ENCODE results near the gene FBXO42.

Gene FBXO42

GRCh38 chr1:16237343-16237830, 114.9 kb downstream of the FBXO42 start:
- Histone ChIP-seq H3K9ac (ENCODE audit: low read depth, low read length) (0 out of 2 replicates have a peak overlapping the region, but pooled peaks have one; percentile 20), H3K27ac (ENCODE audit: low read depth, low read length) (peak overlapping the region; percentile 7), H3K4me3 (ENCODE audit: low read depth, low read length) (peak overlapping the region; percentile 84; the same call in 1 of the 2 replicates)

GRCh38 chr1:16236511-16237342, 115.6 kb downstream of the FBXO42 start, which contains the start of gene CPLANE2:
CPLANE2 (minus strand) TSS chr1:16237183; CDS start chr1:16236742, 441 bp downstream.
- H3K27ac ChIP-seq (ENCODE audit: low read depth, low read length): peak within 1 kb of the TSS; percentile 7
- peak within 1 kb of the TSS; percentile 20; the same call in 1 of the 2 replicates for H3K9ac ChIP-seq (ENCODE audit: low read depth, low read length)
- H3K36me3 ChIP-seq (ENCODE audit: control insufficient read depth, insufficient read depth, low read length): no peaks in the 10 kb centered on the region
- H3K4me3 ChIP-seq (ENCODE audit: low read depth, low read length): peak within 1 kb of the TSS; percentile 84
- no peaks in the 10 kb centered on the region for H3K27me3 ChIP-seq (ENCODE audit: control insufficient read depth, insufficient read depth, low read length)
- no peaks in the 10 kb centered on the region for H3K9me3 ChIP-seq (ENCODE audit: control insufficient read depth, insufficient read depth, low read length)
- H3K4me1 ChIP-seq (ENCODE audit: control insufficient read depth, insufficient read depth, low read length): peaks cover 12% of the 10 kb centered on the region

More at GRCh38 chr1:16237343-16237830, 114.9 kb downstream of the FBXO42 start:
- Histone ChIP-seq H3K9me3 (ENCODE audit: control insufficient read depth, insufficient read depth, low read length) (no peaks in the 10 kb centered on the region), H3K27me3 (ENCODE audit: control insufficient read depth, insufficient read depth, low read length) (no peaks in the 10 kb centered on the region), H3K4me1 (ENCODE audit: control insufficient read depth, insufficient read depth, low read length) (peaks cover 12% of the 10 kb centered on the region), H3K36me3 (ENCODE audit: control insufficient read depth, insufficient read depth, low read length) (no peaks in the 10 kb centered on the region)

GRCh38 chr1:16235944-16236510, 116.3 kb downstream of the FBXO42 start:
- peaks cover 7% of the 10 kb centered on the region for H3K4me1 ChIP-seq (ENCODE audit: control insufficient read depth, insufficient read depth, low read length)
- no peaks in the 10 kb centered on the region for H3K9me3 ChIP-seq (ENCODE audit: control insufficient read depth, insufficient read depth, low read length)
- H3K36me3 ChIP-seq (ENCODE audit: control insufficient read depth, insufficient read depth, low read length): no peaks in the 10 kb centered on the region
- no peak overlapping the region for H3K9ac ChIP-seq (ENCODE audit: low read depth, low read length)
- H3K27me3 ChIP-seq (ENCODE audit: control insufficient read depth, insufficient read depth, low read length): no peaks in the 10 kb centered on the region
- peak overlapping the region; percentile 84 for H3K4me3 ChIP-seq (ENCODE audit: low read depth, low read length)
- no peak overlapping the region for H3K27ac ChIP-seq (ENCODE audit: low read depth, low read length)

- no peak overlapping the region for H3K4me3 ChIP-seq (ENCODE audit: low read depth, low read length)
- no peak overlapping the region for H3K9ac ChIP-seq (ENCODE audit: low read depth, low read length)
- H3K4me1 ChIP-seq (ENCODE audit: control insufficient read depth, insufficient read depth, low read length): peaks cover 7% of the 10 kb centered on the region
- H3K9me3 ChIP-seq (ENCODE audit: control insufficient read depth, insufficient read depth, low read length): no peaks in the 10 kb centered on the region
- H3K27ac ChIP-seq (ENCODE audit: low read depth, low read length): no peak overlapping the region
- H3K36me3 ChIP-seq (ENCODE audit: control insufficient read depth, insufficient read depth, low read length): no peaks in the 10 kb centered on the region
- H3K27me3 ChIP-seq (ENCODE audit: control insufficient read depth, insufficient read depth, low read length): no peaks in the 10 kb centered on the region
Observed at GRCh38 chr1:16235347-16235746, 116.9 kb downstream of the FBXO42 start.

- H3K4me1 ChIP-seq (ENCODE audit: control insufficient read depth, insufficient read depth, low read length): peaks cover 10% of the 10 kb centered on the region
- H3K36me3 ChIP-seq (ENCODE audit: control insufficient read depth, insufficient read depth, low read length): no peaks in the 10 kb centered on the region
- H3K9ac ChIP-seq (ENCODE audit: low read depth, low read length): no peak overlapping the region
- H3K27me3 ChIP-seq (ENCODE audit: control insufficient read depth, insufficient read depth, low read length): peaks cover 7% of the 10 kb centered on the region
- H3K9me3 ChIP-seq (ENCODE audit: control insufficient read depth, insufficient read depth, low read length): no peaks in the 10 kb centered on the region
- no peak overlapping the region for H3K27ac ChIP-seq (ENCODE audit: low read depth, low read length)
- no peak overlapping the region for H3K4me3 ChIP-seq (ENCODE audit: low read depth, low read length)
Observed at GRCh38 chr1:16233431-16233830, 118.8 kb downstream of the FBXO42 start.

- Histone ChIP-seq H3K27me3 (ENCODE audit: control insufficient read depth, insufficient read depth, low read length) (peaks cover 19% of the 10 kb centered on the region), H3K4me3 (ENCODE audit: low read depth, low read length) (no peak overlapping the region), H3K27ac (ENCODE audit: low read depth, low read length) (no peak overlapping the region), H3K9me3 (ENCODE audit: control insufficient read depth, insufficient read depth, low read length) (no peaks in the 10 kb centered on the region), H3K4me1 (ENCODE audit: control insufficient read depth, insufficient read depth, low read length) (peaks cover 17% of the 10 kb centered on the region), H3K36me3 (ENCODE audit: control insufficient read depth, insufficient read depth, low read length) (no peaks in the 10 kb centered on the region), H3K9ac (ENCODE audit: low read depth, low read length) (no peak overlapping the region)
Observed at GRCh38 chr1:16232316-16232710, 120.0 kb downstream of the FBXO42 start.

GRCh38 chr1:16231331-16232315, 120.7 kb downstream of the FBXO42 start:
- no peak overlapping the region for H3K9ac ChIP-seq (ENCODE audit: low read depth, low read length)
- H3K36me3 ChIP-seq (ENCODE audit: control insufficient read depth, insufficient read depth, low read length): no peaks in the 10 kb centered on the region
- peaks cover 25% of the 10 kb centered on the region for H3K27me3 ChIP-seq (ENCODE audit: control insufficient read depth, insufficient read depth, low read length)
- H3K4me1 ChIP-seq (ENCODE audit: control insufficient read depth, insufficient read depth, low read length): peaks cover 16% of the 10 kb centered on the region
- no peak overlapping the region for H3K27ac ChIP-seq (ENCODE audit: low read depth, low read length)
- H3K9me3 ChIP-seq (ENCODE audit: control insufficient read depth, insufficient read depth, low read length): no peaks in the 10 kb centered on the region
- no peak overlapping the region for H3K4me3 ChIP-seq (ENCODE audit: low read depth, low read length)

- Histone ChIP-seq H3K4me1 (ENCODE audit: control insufficient read depth, insufficient read depth, low read length) (peaks cover 19% of the 10 kb centered on the region), H3K36me3 (ENCODE audit: control insufficient read depth, insufficient read depth, low read length) (no peaks in the 10 kb centered on the region), H3K9ac (ENCODE audit: low read depth, low read length) (no peak overlapping the region), H3K27ac (ENCODE audit: low read depth, low read length) (no peak overlapping the region), H3K9me3 (ENCODE audit: control insufficient read depth, insufficient read depth, low read length) (no peaks in the 10 kb centered on the region), H3K27me3 (ENCODE audit: control insufficient read depth, insufficient read depth, low read length) (peaks cover 34% of the 10 kb centered on the region), H3K4me3 (ENCODE audit: low read depth, low read length) (no peak overlapping the region)
Observed at GRCh38 chr1:16230744-16231143, 121.5 kb downstream of the FBXO42 start.

- Histone ChIP-seq H3K27ac (ENCODE audit: low read depth, low read length) (no peak overlapping the region), H3K9ac (ENCODE audit: low read depth, low read length) (no peak overlapping the region), H3K36me3 (ENCODE audit: control insufficient read depth, insufficient read depth, low read length) (no peaks in the 10 kb centered on the region), H3K9me3 (ENCODE audit: control insufficient read depth, insufficient read depth, low read length) (no peaks in the 10 kb centered on the region), H3K27me3 (ENCODE audit: control insufficient read depth, insufficient read depth, low read length) (peaks cover 40% of the 10 kb centered on the region), H3K4me1 (ENCODE audit: control insufficient read depth, insufficient read depth, low read length) (peaks cover 19% of the 10 kb centered on the region), H3K4me3 (ENCODE audit: low read depth, low read length) (no peak overlapping the region)
Observed at GRCh38 chr1:16229976-16230740, 122.1 kb downstream of the FBXO42 start.

All from HUES48 (cell line).